Neural cell (in vitro differentiated cells): Measurements from ENCODE around the gene ABHD17B.

Experiments used
- EZH2 ChIP-seq: fragments of 200-600, 300-800 bp; shearing (Covaris generic), sonication (generic); IDR thresholded peaks from 2 replicates; pipeline ENCODE4 v1.6.1; 2014; ENCODE audit warnings: antibody characterized with exemption, low read length, borderline replicate concordance, mild to moderate bottlenecking; ENCODE audit not compliant: insufficient read depth, poor library complexity, severe bottlenecking
- POLR2AphosphoS5 ChIP-seq: IDR thresholded peaks from 2 replicates; pipeline ENCODE4 v1.6.1; 2012
- SMC3 ChIP-seq: fragments of 450-650 bp; conservative IDR thresholded peaks from 2 replicates; pipeline ENCODE4 v1.6.1; 2014; ENCODE audit warnings: antibody characterized with exemption, mild to moderate bottlenecking, moderate library complexity; ENCODE audit not compliant: poor library complexity
- TAF1 ChIP-seq: IDR thresholded peaks from 2 replicates; pipeline ENCODE4 v1.6.1; 2012; ENCODE audit warnings: low read depth
- TF ChIP-seq, protein P1 (sequence below): fragments of 450-650 bp; IDR thresholded peaks from 2 replicates; pipeline ENCODE4 v1.5.1; 2014; ENCODE audit warnings: antibody characterized with exemption, mild to moderate bottlenecking, moderate library complexity; ENCODE audit not compliant: poor library complexity, severe bottlenecking

DNA sequence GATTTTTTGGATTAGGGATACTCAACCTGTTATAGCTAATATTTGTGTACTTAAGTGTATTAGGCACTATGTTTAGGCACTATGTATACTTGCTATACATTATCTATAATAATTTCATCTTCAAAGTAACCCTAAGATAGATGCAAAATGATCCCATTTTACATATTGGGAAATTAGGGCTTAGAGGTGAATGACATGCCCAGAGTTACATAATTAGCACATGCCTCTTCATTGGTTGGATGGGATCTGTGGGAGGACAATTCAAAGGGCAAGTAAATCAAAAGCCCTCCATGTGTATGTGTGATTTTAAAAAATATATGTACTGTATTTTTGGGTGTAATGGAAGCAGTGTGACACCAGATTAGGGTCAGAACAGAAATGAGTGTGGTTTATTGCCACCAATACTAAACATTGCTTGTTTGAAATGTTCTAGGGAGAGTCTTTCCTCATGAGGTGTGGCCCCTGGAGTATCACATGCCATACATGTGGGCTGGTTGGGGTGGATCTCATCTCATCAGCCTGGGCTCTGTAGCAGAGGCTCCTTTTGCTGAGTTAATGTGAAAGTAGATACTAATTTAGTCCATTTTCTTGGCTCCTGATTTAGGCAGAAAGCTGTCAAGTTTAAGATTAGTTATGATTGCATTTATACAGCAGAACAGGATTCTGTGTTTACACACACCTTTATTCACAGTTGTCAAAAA lies 6.0 kb upstream of the ABHD17B start:
- TF ChIP-seq EZH2, result no peak
- TF ChIP-seq, protein P1, sequence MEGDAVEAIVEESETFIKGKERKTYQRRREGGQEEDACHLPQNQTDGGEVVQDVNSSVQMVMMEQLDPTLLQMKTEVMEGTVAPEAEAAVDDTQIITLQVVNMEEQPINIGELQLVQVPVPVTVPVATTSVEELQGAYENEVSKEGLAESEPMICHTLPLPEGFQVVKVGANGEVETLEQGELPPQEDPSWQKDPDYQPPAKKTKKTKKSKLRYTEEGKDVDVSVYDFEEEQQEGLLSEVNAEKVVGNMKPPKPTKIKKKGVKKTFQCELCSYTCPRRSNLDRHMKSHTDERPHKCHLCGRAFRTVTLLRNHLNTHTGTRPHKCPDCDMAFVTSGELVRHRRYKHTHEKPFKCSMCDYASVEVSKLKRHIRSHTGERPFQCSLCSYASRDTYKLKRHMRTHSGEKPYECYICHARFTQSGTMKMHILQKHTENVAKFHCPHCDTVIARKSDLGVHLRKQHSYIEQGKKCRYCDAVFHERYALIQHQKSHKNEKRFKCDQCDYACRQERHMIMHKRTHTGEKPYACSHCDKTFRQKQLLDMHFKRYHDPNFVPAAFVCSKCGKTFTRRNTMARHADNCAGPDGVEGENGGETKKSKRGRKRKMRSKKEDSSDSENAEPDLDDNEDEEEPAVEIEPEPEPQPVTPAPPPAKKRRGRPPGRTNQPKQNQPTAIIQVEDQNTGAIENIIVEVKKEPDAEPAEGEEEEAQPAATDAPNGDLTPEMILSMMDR, result no peak
- no peak for TF ChIP-seq POLR2AphosphoS5
- TF ChIP-seq SMC3, result no peak
- no peak for TF ChIP-seq TAF1
